Measurements from ENCODE around the gene GAL. TPM values are rescaled to one million over a fixed set of nuclear protein-coding genes. Genes with fewer than 3 reads are reported as not detected.

Gene GAL
- total and polyA plus RNA-seq, 10 donors, result not detected

GRCh38 chr11:68687311-68687710 is 3.0 kb downstream of the GAL start:
- H3K36me3 ChIP-seq, result no peaks in the 10 kb centered on the region
- WGBS, 5 donors, result 63 to 76% (median 67%) methylated on average over 9 of the region's 9 CpGs
- H3K27ac ChIP-seq, result no peak overlapping the region
- peaks cover 0 to 28% (median 11%) of the 10 kb centered on the region in 6 donors for H3K4me1 ChIP-seq
- intact Hi-C loops (cut with DNase I; ENCODE audit: low total_unique reads), result no loop called here
- no peaks in the 10 kb centered on the region for H3K9me3 ChIP-seq
- TF ChIP-seq POLR2AphosphoS5 (IDR thresholded peaks at IDR 0.05) (no peak), CTCF (IDR thresholded peaks at IDR 0.05 in 8 of 11, conservative IDR thresholded peaks at IDR 0.05 in 3 of 11) (no peak), POLR2A (IDR thresholded peaks at IDR 0.05) (no peak)
- no peak overlapping the region for H3K4me3 ChIP-seq
- H3K27me3 ChIP-seq (replicated peaks in 1 of 7), result peaks cover 4 to 84% (median 33%) of the 10 kb centered on the region in 7 donors
- DNase-seq, result no peak

GRCh38 chr11:68687986-68688385 is 3.6 kb downstream of the GAL start:
- TF ChIP-seq POLR2A (IDR thresholded peaks at IDR 0.05), result no peak
- TF ChIP-seq CTCF (IDR thresholded peaks at IDR 0.05 in 8 of 11, conservative IDR thresholded peaks at IDR 0.05 in 3 of 11), result no peak
- no peak for TF ChIP-seq POLR2AphosphoS5 (IDR thresholded peaks at IDR 0.05)
- 85 to 98% (median 93%) methylated on average over 9 to 14 of the region's 14 CpGs; no CpG with 5 or more reads in 1 of the 5 donors for WGBS, 5 donors
- intact Hi-C loops (cut with DNase I; ENCODE audit: low total_unique reads), result no loop called here
- H3K36me3 ChIP-seq, result no peaks in the 10 kb centered on the region
- no peaks in the 10 kb centered on the region for H3K9me3 ChIP-seq
- no peak overlapping the region for H3K4me3 ChIP-seq
- peaks cover 4 to 83% (median 32%) of the 10 kb centered on the region in 7 donors for H3K27me3 ChIP-seq (replicated peaks in 1 of 7)
- no peak overlapping the region for H3K27ac ChIP-seq
- DNase-seq, result no peak
- H3K4me1 ChIP-seq, result peaks cover 0 to 28% (median 11%) of the 10 kb centered on the region in 6 donors

DNA sequence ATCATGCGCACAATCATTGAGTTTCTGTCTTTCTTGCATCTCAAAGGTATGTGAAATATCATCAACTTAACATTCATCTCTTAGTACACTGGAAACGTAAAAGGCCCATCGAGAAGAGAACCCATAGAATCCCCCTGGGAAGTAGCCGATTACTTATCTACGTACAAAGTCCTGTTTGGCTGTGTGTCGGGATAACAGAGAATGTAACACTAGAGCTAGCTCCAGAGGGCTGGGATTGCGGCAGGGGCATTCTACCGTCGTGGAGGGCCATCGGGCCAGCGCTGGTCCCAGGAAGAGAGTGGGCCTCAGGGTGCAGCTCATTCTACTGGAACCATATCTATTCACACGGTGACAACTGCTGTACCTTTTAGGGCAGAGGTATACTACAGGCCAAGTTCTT is 4.5 kb downstream of the GAL start:
- Histone ChIP-seq H3K27me3 (replicated peaks in 1 of 7) (peaks cover 4 to 81% (median 25%) of the 10 kb centered on the region in 7 donors), H3K4me3 (no peak overlapping the region), H3K27ac (no peak overlapping the region), H3K4me1 (peaks cover 0 to 25% (median 10%) of the 10 kb centered on the region in 6 donors), H3K9me3 (no peaks in the 10 kb centered on the region), H3K36me3 (no peaks in the 10 kb centered on the region)
- TF ChIP-seq POLR2AphosphoS5 (IDR thresholded peaks at IDR 0.05) (no peak), POLR2A (IDR thresholded peaks at IDR 0.05) (no peak), CTCF (IDR thresholded peaks at IDR 0.05 in 8 of 11, conservative IDR thresholded peaks at IDR 0.05 in 3 of 11) (no peak)
- WGBS, 5 donors, result 86 to 92% (median 87%) methylated on average over 12 of the region's 12 CpGs
- intact Hi-C loops (cut with DNase I; ENCODE audit: low total_unique reads), result no loop called here
- no peak for DNase-seq

DNA sequence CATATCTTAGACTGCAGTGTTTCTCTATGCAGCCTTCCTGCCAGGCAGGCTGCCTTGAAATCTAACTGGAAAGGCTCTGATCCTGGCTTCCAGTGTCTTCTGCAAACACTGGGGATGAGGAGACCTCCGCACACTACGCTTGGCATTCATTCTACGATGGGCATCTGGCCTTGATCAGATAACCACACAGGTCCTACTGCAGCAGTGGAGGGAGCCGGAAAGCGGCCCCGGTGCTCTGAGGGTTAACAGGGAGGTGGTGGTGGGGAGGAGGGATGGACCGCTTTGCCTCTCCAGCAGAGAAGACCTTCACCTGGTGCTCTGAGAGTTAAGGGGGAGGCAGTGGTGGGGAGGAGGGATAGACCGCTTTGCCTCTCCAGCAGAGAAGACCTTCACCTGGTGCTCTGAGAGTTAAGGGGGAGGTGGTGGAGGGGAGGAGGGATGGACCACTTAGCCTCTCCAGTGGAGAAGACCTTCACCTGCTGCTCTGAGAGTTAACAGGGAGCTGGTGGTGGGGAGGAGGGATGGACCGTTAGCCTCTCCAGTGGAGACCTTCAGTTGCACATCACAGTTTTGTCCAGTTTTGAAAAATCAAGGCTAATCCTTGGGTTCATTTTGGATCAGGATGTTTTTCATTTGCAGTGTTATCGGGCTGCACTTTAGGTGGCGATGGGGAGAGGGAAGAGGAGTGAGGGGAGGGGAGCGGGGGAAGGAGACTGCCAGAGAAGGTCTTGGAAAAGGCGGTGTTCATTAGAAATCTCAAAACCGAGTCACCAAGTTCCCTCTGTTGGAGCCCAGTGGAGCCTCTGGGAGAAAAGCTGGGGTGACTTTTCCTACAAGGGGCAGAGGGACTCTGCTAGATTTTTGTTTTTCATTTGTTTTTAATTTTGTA is 5.6 kb downstream of the GAL start:
- H3K27me3 ChIP-seq (replicated peaks in 1 of 7), result peaks cover 2 to 81% (median 14%) of the 10 kb centered on the region in 7 donors
- no peaks in the 10 kb centered on the region for H3K36me3 ChIP-seq
- H3K4me3 ChIP-seq, result no peak overlapping the region
- no peak overlapping the region for H3K27ac ChIP-seq
- intact Hi-C loops (cut with DNase I; ENCODE audit: low total_unique reads), result no loop called here
- WGBS, 5 donors, result 63 to 70% (median 64%) methylated on average over 14 of the region's 14 CpGs
- DNase-seq, result no peak
- no peak for TF ChIP-seq CTCF (IDR thresholded peaks at IDR 0.05 in 8 of 11, conservative IDR thresholded peaks at IDR 0.05 in 3 of 11)
- no peak for TF ChIP-seq POLR2A (IDR thresholded peaks at IDR 0.05)
- TF ChIP-seq POLR2AphosphoS5 (IDR thresholded peaks at IDR 0.05), result no peak
- peaks cover 0 to 14% (median 2%) of the 10 kb centered on the region in 6 donors for H3K4me1 ChIP-seq
- H3K9me3 ChIP-seq, result no peaks in the 10 kb centered on the region
